ENCODE measurements around the gene HOXC4. TPM values are rescaled to one million over a fixed set of nuclear protein-coding genes. Genes with fewer than 3 reads are reported as not detected.

The HOXC4 gene
- 2.2 and 3.4 TPM in 2 replicates for total RNA-seq (2014; rRNA removed; shearing (Covaris generic))
- 2.3 and 3.1 TPM in 2 replicates for polyA plus RNA-seq (2016; fragmentation: Nextera tagmentation; extraction: Ambion mirVana)

- no peaks in the 10 kb centered on the region for H3K27me3 ChIP-seq (replicated peaks; ENCODE audit: insufficient read depth)
- no peaks in the 10 kb centered on the region for H3K36me3 ChIP-seq (ENCODE audit: low read depth)
- WGBS, 2 experiments (ENCODE audit: low coverage in 1 of 2, low lambda C conversion rate in 2 of 2, missing lambda C conversion rate in 2 of 2): 1 to 2% methylated on average over 30 to 52 of the region's 52 CpGs
- peak within 1 kb of the TSS; percentile 98 for H2AFZ ChIP-seq
- no peaks in the 10 kb centered on the region for H3K9me2 ChIP-seq (ENCODE audit: insufficient read depth)
- DNase-seq: peak; percentile 77
- peak within 1 kb of the TSS; percentile 89 for H3K9ac ChIP-seq
- peaks cover 16% of the 10 kb centered on the region for H3K4me1 ChIP-seq (ENCODE audit: insufficient read depth)
- no peak for TF ChIP-seq EZH2 (IDR thresholded peaks at IDR 0.05; ENCODE audit: insufficient read depth, poor library complexity, severe bottlenecking)
- TF ChIP-seq EZH2phosphoT487 (IDR thresholded peaks at IDR 0.05; ENCODE audit: insufficient read depth, low read depth): no peak
- peak within 1 kb of the TSS; percentile 93 for H3K4me3 ChIP-seq
- peak within 1 kb of the TSS; percentile 46 for H3K27ac ChIP-seq
- H3K79me2 ChIP-seq (ENCODE audit: insufficient read depth): peaks cover 33% of the 10 kb centered on the region
- in situ Hi-C loops (cut with MboI): no loop called here
- H4K20me1 ChIP-seq (ENCODE audit: insufficient read depth): no peaks in the 10 kb centered on the region
- peak within 1 kb of the TSS; percentile 100 for H3K4me2 ChIP-seq (ENCODE audit: unreplicated experiment)
- no peaks in the 10 kb centered on the region for H3F3A ChIP-seq (ENCODE audit: insufficient read depth)
- no peaks in the 10 kb centered on the region for H3K9me3 ChIP-seq (ENCODE audit: low read depth)
Measured at GRCh38 chr12:54053751-54054741, at the start of gene HOXC4. Gene HOXC4 (plus strand): TSS chr12:54053835. CDS start chr12:54053923, 88 bp downstream.

DNA sequence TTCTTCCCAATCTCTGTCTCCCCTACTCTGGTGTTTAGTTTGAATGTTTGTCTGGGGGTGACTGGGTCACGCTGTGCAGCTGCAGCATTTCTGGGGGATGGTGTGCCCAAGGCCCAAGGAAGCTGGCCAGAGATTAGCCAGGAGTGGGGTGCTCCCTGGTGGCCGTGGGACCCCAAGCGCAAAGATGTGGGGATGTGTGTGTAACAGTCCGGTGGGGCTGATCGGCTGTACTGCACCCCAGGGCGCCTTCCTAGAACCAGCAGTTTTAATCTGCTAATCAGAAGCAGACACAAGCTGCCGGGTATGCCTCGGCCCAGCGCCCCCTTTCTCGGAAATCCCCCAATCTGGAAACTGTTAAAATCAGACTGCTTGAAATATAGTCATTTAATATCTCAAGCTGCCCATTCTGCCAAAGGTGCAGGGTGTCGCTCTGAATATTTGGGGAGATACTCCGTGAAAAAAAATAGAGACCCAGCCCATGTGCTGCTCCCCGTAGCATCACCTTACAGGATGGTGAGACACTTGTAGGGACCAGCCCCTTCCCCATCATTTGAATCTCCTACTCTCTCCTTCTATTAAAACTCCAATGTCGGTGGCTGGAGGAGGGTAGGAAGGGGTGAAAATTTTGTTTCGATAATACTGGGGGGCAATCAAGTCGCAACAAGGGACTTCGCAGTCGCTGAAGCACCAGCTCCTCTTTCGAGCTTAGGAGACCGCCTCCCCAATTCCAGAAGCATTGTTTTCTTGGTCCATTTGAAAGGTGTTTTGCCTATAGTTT lies 49.4 kb upstream of the HOXC4 start:
- no peaks in the 10 kb centered on the region for H4K20me1 ChIP-seq (ENCODE audit: insufficient read depth)
- peaks cover 13% of the 10 kb centered on the region; the same call in 1 of the 2 replicates for H3F3A ChIP-seq (ENCODE audit: insufficient read depth)
- no peaks in the 10 kb centered on the region for H3K9me3 ChIP-seq (ENCODE audit: low read depth)
- WGBS, 2 experiments (ENCODE audit: low coverage in 1 of 2, low lambda C conversion rate in 2 of 2, missing lambda C conversion rate in 2 of 2): 69 to 75% methylated on average over 20 of the region's 20 CpGs
- no peaks in the 10 kb centered on the region for H3K36me3 ChIP-seq (ENCODE audit: low read depth)
- in situ Hi-C loops (cut with MboI): no loop called here
- H3K4me1 ChIP-seq (ENCODE audit: insufficient read depth): peaks cover 10% of the 10 kb centered on the region
- peaks cover 25% of the 10 kb centered on the region for H3K79me2 ChIP-seq (ENCODE audit: insufficient read depth)
- H3K9me2 ChIP-seq (ENCODE audit: insufficient read depth): no peaks in the 10 kb centered on the region
- H3K9ac ChIP-seq: no peak overlapping the region
- no peak overlapping the region for H3K27ac ChIP-seq
- H3K4me2 ChIP-seq (ENCODE audit: unreplicated experiment): no peak overlapping the region
- H3K27me3 ChIP-seq (replicated peaks; ENCODE audit: insufficient read depth): no peaks in the 10 kb centered on the region
- no peak overlapping the region for H2AFZ ChIP-seq
- DNase-seq: no peak
- H3K4me3 ChIP-seq: no peak overlapping the region
- TF ChIP-seq EZH2 (IDR thresholded peaks at IDR 0.05; ENCODE audit: insufficient read depth, poor library complexity, severe bottlenecking) (no peak), EZH2phosphoT487 (IDR thresholded peaks at IDR 0.05; ENCODE audit: insufficient read depth, low read depth) (no peak)

GRCh38 chr12:54004841-54005530 lies 48.6 kb upstream of the HOXC4 start:
- Histone ChIP-seq H3F3A (ENCODE audit: insufficient read depth) (peaks cover 13% of the 10 kb centered on the region; the same call in 1 of the 2 replicates), H3K27me3 (replicated peaks; ENCODE audit: insufficient read depth) (no peaks in the 10 kb centered on the region), H4K20me1 (ENCODE audit: insufficient read depth) (no peaks in the 10 kb centered on the region), H3K27ac (no peak overlapping the region), H3K9ac (no peak overlapping the region), H3K79me2 (ENCODE audit: insufficient read depth) (peaks cover 32% of the 10 kb centered on the region), H3K4me1 (ENCODE audit: insufficient read depth) (peaks cover 10% of the 10 kb centered on the region), H3K4me3 (no peak overlapping the region), H3K36me3 (ENCODE audit: low read depth) (no peaks in the 10 kb centered on the region), H2AFZ (no peak overlapping the region), H3K9me2 (ENCODE audit: insufficient read depth) (no peaks in the 10 kb centered on the region), H3K4me2 (ENCODE audit: unreplicated experiment) (no peak overlapping the region), H3K9me3 (ENCODE audit: low read depth) (no peaks in the 10 kb centered on the region)
- TF ChIP-seq EZH2phosphoT487 (IDR thresholded peaks at IDR 0.05; ENCODE audit: insufficient read depth, low read depth) (no peak), EZH2 (IDR thresholded peaks at IDR 0.05; ENCODE audit: insufficient read depth, poor library complexity, severe bottlenecking) (no peak)
- DNase-seq: no peak
- WGBS, 2 experiments (ENCODE audit: low coverage in 1 of 2, low lambda C conversion rate in 2 of 2, missing lambda C conversion rate in 2 of 2): 80 to 81% methylated on average over 15 to 31 of the region's 31 CpGs
- in situ Hi-C loops (cut with MboI): no loop called here

DNA sequence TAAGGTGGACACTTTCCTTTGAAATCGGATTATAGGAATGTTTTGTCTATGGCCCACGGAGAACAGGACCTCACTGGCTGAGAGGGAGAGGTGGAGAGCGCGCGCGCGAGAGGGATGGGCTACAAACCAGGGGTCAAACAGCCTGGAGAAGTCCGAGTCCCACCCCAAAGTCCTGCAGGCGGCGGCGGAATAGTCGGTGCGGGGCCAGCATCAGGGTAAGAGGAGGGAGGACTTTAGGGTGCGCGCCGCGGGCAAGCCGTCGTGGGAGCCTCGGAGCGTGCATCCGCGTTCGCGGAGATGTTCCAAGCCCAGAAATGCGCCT lies 48.1 kb upstream of the HOXC4 start:
- Histone ChIP-seq H3K36me3 (ENCODE audit: low read depth) (no peaks in the 10 kb centered on the region), H3K4me2 (ENCODE audit: unreplicated experiment) (no peak overlapping the region), H3K79me2 (ENCODE audit: insufficient read depth) (peaks cover 37% of the 10 kb centered on the region), H3K9me3 (ENCODE audit: low read depth) (no peaks in the 10 kb centered on the region), H3K27ac (no peak overlapping the region), H4K20me1 (ENCODE audit: insufficient read depth) (no peaks in the 10 kb centered on the region), H3F3A (ENCODE audit: insufficient read depth) (peaks cover 13% of the 10 kb centered on the region; the same call in 1 of the 2 replicates), H3K9me2 (ENCODE audit: insufficient read depth) (no peaks in the 10 kb centered on the region), H3K27me3 (replicated peaks; ENCODE audit: insufficient read depth) (no peaks in the 10 kb centered on the region), H3K4me3 (no peak overlapping the region), H2AFZ (no peak overlapping the region), H3K9ac (no peak overlapping the region), H3K4me1 (ENCODE audit: insufficient read depth) (peaks cover 10% of the 10 kb centered on the region)
- in situ Hi-C loops (cut with MboI): no loop called here
- TF ChIP-seq EZH2 (IDR thresholded peaks at IDR 0.05; ENCODE audit: insufficient read depth, poor library complexity, severe bottlenecking): no peak
- TF ChIP-seq EZH2phosphoT487 (IDR thresholded peaks at IDR 0.05; ENCODE audit: insufficient read depth, low read depth): no peak
- no peak for DNase-seq
- WGBS, 2 experiments (ENCODE audit: low coverage in 1 of 2, low lambda C conversion rate in 2 of 2, missing lambda C conversion rate in 2 of 2): 25 to 29% methylated on average over 26 of the region's 26 CpGs

Data from GM23248 (cell line).